CD14-positive monocyte (primary cell): Measurements from ENCODE around the gene HTR2C. TPM values are rescaled to one million over a fixed set of nuclear protein-coding genes. Genes with fewer than 3 reads are reported as not detected.

Experiments
- DNase-seq, 3 donors: peaks; one replicate each; pipeline ENCODE4 v3.0.0-alpha.2; 2011 to 2022
- H2AFZ ChIP-seq: 2 replicates; pipeline ENCODE4 v1.6.0; 2012; ENCODE audit warnings: mild to moderate bottlenecking, low read depth, low read length, inconsistent platforms; ENCODE audit not compliant: insufficient read depth, poor library complexity, severe bottlenecking
- H3K27ac ChIP-seq, 2 donors: 1 replicate in 1 of 2; 2 replicates in 1 of 2; pipeline ENCODE4 v1.5.1; 2012 to 2013; ENCODE audit warnings: low read length in 2 of 2, control low read depth in 1 of 2, inconsistent platforms in 1 of 2, low read depth in 1 of 2, mild to moderate bottlenecking in 1 of 2
- H3K27me3 ChIP-seq, 2 donors: one replicate each; pipeline versions ENCODE4 v1.6.0 to v1.6.1; 2011 to 2013; ENCODE audit warnings: low read length in 2 of 2; ENCODE audit not compliant: control insufficient read depth in 2 of 2, insufficient read depth in 2 of 2
- H3K36me3 ChIP-seq, 2 donors: replicated peaks in 1 of 2; 1 replicate in 1 of 2; 2 replicates in 1 of 2; pipeline versions ENCODE4 v1.5.1 to v1.6.1; 2012 to 2013; ENCODE audit warnings: low read length in 2 of 2, control low read depth in 1 of 2, inconsistent platforms in 1 of 2, mild to moderate bottlenecking in 1 of 2; ENCODE audit not compliant: insufficient read depth in 2 of 2, control insufficient read depth in 1 of 2
- H3K4me1 ChIP-seq, 2 donors: 1 replicate in 1 of 2; 2 replicates in 1 of 2; pipeline versions ENCODE4 v1.5.1 to v1.6.1; 2012 to 2013; ENCODE audit warnings: low read length in 2 of 2, control low read depth in 1 of 2, inconsistent platforms in 1 of 2, mild to moderate bottlenecking in 1 of 2, moderate library complexity in 1 of 2; ENCODE audit not compliant: insufficient read depth in 2 of 2, control insufficient read depth in 1 of 2
- H3K4me2 ChIP-seq: replicated peaks from 2 replicates; pipeline ENCODE3; 2012; ENCODE audit warnings: low read length, moderate library complexity, mild to moderate bottlenecking; ENCODE audit not compliant: poor library complexity, severe bottlenecking; ENCODE audit errors: extremely low read depth
- H3K4me3 ChIP-seq, 3 experiments: fragments of 200-600 bp in 1 of 3; sonication (generic) in 1 of 3; replicated peaks in 1 of 3; 1 replicate in 2 of 3; 2 replicates in 1 of 3; pipeline ENCODE4 v1.5.1; 2011 to 2013; ENCODE audit warnings: low read length in 3 of 3, mild to moderate bottlenecking in 3 of 3, control low read depth in 2 of 3, low read depth in 2 of 3, inconsistent platforms in 1 of 3, moderate library complexity in 1 of 3
- H3K79me2 ChIP-seq: 2 replicates; pipeline ENCODE4 v1.6.0; 2012; ENCODE audit warnings: mild to moderate bottlenecking, control low read depth, inconsistent platforms, low read length, moderate library complexity; ENCODE audit not compliant: insufficient read depth
- H3K9ac ChIP-seq: 2 replicates; pipeline ENCODE4 v1.6.0; 2017; ENCODE audit warnings: low read length, mild to moderate bottlenecking; ENCODE audit not compliant: insufficient read depth, poor library complexity, severe bottlenecking
- H3K9me3 ChIP-seq, 2 donors: replicated peaks in 1 of 2; 1 replicate in 1 of 2; 2 replicates in 1 of 2; pipeline versions ENCODE4 v1.5.1 to v1.6.1; 2012 to 2013; ENCODE audit warnings: low read length in 2 of 2, control low read depth in 1 of 2; ENCODE audit not compliant: control insufficient read depth in 1 of 2, insufficient read depth in 1 of 2
- H4K20me1 ChIP-seq: 2 replicates; pipeline ENCODE4 v1.6.0; 2012; ENCODE audit warnings: mild to moderate bottlenecking, low read length, control low read depth, moderate library complexity; ENCODE audit not compliant: insufficient read depth
- H3K27ac Mint-ChIP-seq, 7 donors: one replicate each; pipeline ENCODE4 v1.8.0; 2020; ENCODE audit warnings: mild to moderate bottlenecking in 7 of 7, mixed read lengths in 7 of 7, moderate library complexity in 6 of 7, inconsistent platforms in 2 of 7
- H3K27me3 Mint-ChIP-seq, 3 donors: one replicate each; pipeline ENCODE4 v1.8.0; 2021 to 2022; ENCODE audit warnings: low read depth in 3 of 3, mild to moderate bottlenecking in 3 of 3, mixed read lengths in 3 of 3, moderate library complexity in 3 of 3, inconsistent platforms in 1 of 3
- H3K36me3 Mint-ChIP-seq, 2 donors: one replicate each; pipeline ENCODE4 v1.8.0; 2020; ENCODE audit warnings: mixed read lengths in 2 of 2, inconsistent platforms in 1 of 2, mild to moderate bottlenecking in 1 of 2
- H3K4me1 Mint-ChIP-seq: one replicate; pipeline ENCODE4 v1.8.0; 2020; ENCODE audit warnings: mild to moderate bottlenecking, mixed read lengths
- H3K4me3 Mint-ChIP-seq, 2 donors: one replicate each; pipeline ENCODE4 v1.8.0; 2020; ENCODE audit warnings: mild to moderate bottlenecking in 2 of 2, mixed read lengths in 2 of 2, moderate library complexity in 1 of 2
- H3K9me3 Mint-ChIP-seq, 7 donors: one replicate each; pipeline ENCODE4 v1.8.0; 2020 to 2022; ENCODE audit warnings: mixed read lengths in 7 of 7, mild to moderate bottlenecking in 6 of 7, moderate library complexity in 6 of 7, inconsistent platforms in 2 of 7
- CTCF ChIP-seq: fragments of 200-600 bp; IDR thresholded peaks from one replicate; pipeline ENCODE4 v1.8.0; 2022; ENCODE audit warnings: antibody characterized with exemption, mild to moderate bottlenecking
- WGBS: methylation state at CpG from one replicate; pipeline ENCODE4 v1.1.5; 2013; ENCODE audit warnings: missing lambda C conversion rate; ENCODE audit not compliant: insufficient coverage; 5-methylcytosine and 5-hydroxymethylcytosine counted together
- intact Hi-C, 2 donors: fragments of 100-400 bp; cut with micrococcal nuclease; formaldehyde crosslinking; loops; one replicate each; pipeline versions ENCODE4 v1.15.0 to v1.15.1; 2023
- polyA plus RNA-seq, 3 donors: library from polyadenylated mRNA; depleted of rRNA in 1 of 3; unstranded in 2 of 3; stranded (reverse) in 1 of 3; fragments of 300-500 nt in 2 of 3; fragments of >200 nt in 1 of 3; fragmentation: Illumina TruSeq in 2 of 3; gene quantifications; 1 replicate in 2 of 3; 2 replicates in 1 of 3; pipeline ENCODE4 v1.2.3, GENCODE V29; 2012 to 2021

HTR2C gene
- polyA plus RNA-seq, 3 donors: 0.04 TPM; not detected in 2

DNA sequence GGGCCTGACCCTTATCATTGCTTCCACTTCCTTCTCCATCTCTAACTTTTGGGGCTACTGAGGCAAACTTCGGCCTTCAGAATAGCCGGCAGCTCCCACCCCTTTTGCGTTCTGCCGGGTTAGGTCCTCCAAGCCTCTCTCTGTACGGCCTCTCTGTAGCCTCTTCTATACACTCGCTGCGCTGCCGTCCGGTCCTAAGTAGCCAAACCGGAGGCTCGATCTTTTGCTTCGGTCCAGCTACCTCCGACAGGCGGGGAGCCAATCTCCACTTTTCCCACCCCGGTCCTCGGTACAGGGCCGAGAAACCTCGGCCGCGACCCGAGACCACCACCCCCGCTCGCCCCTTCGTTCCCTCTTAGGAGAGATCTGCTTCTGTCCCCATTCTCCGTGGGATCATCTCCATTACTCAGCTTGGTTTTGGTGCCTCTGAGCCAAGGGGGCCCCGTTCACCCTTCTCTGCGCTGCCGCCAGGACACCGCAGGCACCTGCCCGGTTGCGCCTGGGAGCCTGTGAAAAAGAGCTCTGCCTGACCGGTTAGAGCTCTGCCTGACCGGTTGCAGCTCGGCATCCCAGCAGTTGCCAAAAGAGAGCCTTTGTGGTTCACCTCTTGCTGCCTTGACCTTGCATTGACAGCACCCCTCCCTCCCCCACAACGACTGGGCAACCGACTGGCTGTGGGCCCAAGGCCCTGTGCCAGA lies 1.0 kb upstream of the HTR2C start:
- no peak overlapping the region for H3K4me3 ChIP-seq
- H2AFZ ChIP-seq: no peak overlapping the region
- Mint-ChIP-seq H3K27ac (no peak overlapping the region), H3K27me3 (peaks cover 53 to 85% (median 78%) of the 10 kb centered on the region in 3 donors), H3K9me3 (peaks cover 0 to 35% (median 29%) of the 10 kb centered on the region in 7 donors), H3K4me3 (peak overlapping the region; percentile 50 to 96), H3K36me3 (peaks cover 10 to 11% of the 10 kb centered on the region in 2 donors), H3K4me1 (peaks cover 42% of the 10 kb centered on the region)
- 12% methylated on average over 28 of the region's 36 CpGs for WGBS
- H3K79me2 ChIP-seq: no peaks in the 10 kb centered on the region
- no peaks in the 10 kb centered on the region for H3K36me3 ChIP-seq
- peak overlapping the region; percentile 11 for H3K4me2 ChIP-seq
- H3K9ac ChIP-seq: no peak overlapping the region
- H3K27me3 ChIP-seq: peaks cover 79 to 92% of the 10 kb centered on the region in 2 donors
- no peak for TF ChIP-seq CTCF
- H4K20me1 ChIP-seq: no peaks in the 10 kb centered on the region
- no peak overlapping the region for H3K27ac ChIP-seq
- intact Hi-C loops: no loop called here
- no peak for DNase-seq
- peaks cover 0 to 42% of the 10 kb centered on the region in 2 donors for H3K9me3 ChIP-seq
- peaks cover 37 to 39% of the 10 kb centered on the region in 2 donors for H3K4me1 ChIP-seq

DNA sequence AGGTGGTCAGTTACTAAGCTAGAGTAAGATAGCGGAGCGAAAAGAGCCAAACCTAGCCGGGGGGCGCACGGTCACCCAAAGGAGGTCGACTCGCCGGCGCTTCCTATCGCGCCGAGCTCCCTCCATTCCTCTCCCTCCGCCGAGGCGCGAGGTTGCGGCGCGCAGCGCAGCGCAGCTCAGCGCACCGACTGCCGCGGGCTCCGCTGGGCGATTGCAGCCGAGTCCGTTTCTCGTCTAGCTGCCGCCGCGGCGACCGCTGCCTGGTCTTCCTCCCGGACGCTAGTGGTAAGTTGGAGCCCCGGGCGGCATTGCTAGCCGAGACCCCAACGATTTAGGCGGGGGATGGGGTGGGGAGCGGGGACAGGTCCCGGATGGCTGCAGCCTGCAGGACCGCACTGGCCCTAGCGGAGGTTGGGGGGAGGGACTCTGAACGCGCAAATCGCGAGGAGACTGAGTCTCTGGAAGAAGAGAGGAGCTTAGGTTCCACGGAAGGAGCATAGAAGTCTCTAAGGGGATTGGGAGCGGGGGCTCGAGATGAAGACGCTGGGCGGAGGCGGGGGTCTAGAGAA lies 573 bp downstream of the HTR2C start:
- H3K27ac Mint-ChIP-seq: peak overlapping the region in 3 of 7 donors; percentile 28 to 48 (median 45)

More for the DNA sequence above, 573 bp downstream of the HTR2C start:
- H3K4me3 ChIP-seq: peak overlapping the region; percentile 3 to 73 (median 34)
- Mint-ChIP-seq H3K36me3 (peaks cover 10 to 11% of the 10 kb centered on the region in 2 donors), H3K4me1 (peaks cover 42% of the 10 kb centered on the region), H3K4me3 (peak overlapping the region; percentile 75 to 96), H3K9me3 (peaks cover 0 to 35% (median 29%) of the 10 kb centered on the region in 7 donors), H3K27me3 (peaks cover 51 to 75% (median 69%) of the 10 kb centered on the region in 3 donors)
- intact Hi-C loops: no loop called here
- H3K36me3 ChIP-seq: no peaks in the 10 kb centered on the region
- DNase-seq: no peak
- peak overlapping the region; percentile 77 for H3K4me2 ChIP-seq
- TF ChIP-seq CTCF: no peak
- no peaks in the 10 kb centered on the region for H4K20me1 ChIP-seq
- H3K9me3 ChIP-seq: peaks cover 0 to 42% of the 10 kb centered on the region in 2 donors
- no peaks in the 10 kb centered on the region for H3K79me2 ChIP-seq
- H3K27ac ChIP-seq: no peak overlapping the region
- H3K4me1 ChIP-seq: peaks cover 37 to 39% of the 10 kb centered on the region in 2 donors
- WGBS: under 1% methylated on average over 21 of the region's 56 CpGs
- H3K9ac ChIP-seq: no peak overlapping the region
- H2AFZ ChIP-seq: peak overlapping the region; percentile 71
- peaks cover 70 to 76% of the 10 kb centered on the region in 2 donors for H3K27me3 ChIP-seq
